ENCODE data around the gene ARFGEF2.

DNA sequence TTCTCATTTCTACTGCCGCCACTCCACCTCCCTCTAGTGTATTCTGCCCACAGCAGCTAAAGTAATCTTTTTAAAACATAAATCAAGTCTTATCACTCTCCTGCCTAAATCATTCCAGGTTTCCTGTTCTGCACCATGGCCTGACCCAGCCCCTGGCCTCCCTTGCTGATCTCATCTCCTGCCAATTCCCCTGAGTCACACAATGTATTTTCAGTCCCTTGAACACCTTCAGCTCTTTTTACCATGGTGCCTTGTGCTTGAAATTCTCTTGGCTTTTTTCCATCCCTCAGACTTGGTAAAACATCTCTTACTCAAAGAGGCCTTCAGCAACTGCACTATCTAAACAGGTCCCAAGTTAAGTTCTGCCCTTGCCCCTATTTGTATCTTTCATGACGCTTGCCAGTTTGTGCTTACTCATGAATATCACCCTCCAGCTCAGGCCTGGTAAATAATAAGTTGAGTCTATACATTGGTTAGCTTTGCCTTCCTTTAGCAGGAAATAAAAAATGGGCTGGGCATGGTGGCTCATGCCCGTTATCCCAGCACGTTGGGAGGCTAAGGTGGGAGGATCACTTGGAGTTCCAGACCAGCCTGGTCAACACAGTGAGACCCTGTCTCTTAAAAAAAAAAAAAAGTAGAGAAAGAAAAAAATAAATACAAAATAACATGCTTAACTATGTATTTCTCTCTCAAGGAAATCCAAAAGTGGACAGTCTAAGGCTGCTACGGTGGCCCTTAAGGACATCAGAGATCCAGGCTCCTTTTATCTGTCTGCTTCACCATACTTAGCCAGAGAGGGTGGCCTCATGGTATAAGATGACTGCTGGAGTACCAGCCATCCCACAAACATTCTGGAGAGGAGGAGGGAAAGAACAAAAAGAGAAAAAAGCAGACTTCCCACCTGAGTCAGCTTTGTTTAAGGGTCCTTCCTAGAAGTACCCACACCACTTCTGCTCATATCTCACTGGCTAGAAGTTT is 62.2 kb downstream of the ARFGEF2 start:
- TF ChIP-seq, protein P1, sequence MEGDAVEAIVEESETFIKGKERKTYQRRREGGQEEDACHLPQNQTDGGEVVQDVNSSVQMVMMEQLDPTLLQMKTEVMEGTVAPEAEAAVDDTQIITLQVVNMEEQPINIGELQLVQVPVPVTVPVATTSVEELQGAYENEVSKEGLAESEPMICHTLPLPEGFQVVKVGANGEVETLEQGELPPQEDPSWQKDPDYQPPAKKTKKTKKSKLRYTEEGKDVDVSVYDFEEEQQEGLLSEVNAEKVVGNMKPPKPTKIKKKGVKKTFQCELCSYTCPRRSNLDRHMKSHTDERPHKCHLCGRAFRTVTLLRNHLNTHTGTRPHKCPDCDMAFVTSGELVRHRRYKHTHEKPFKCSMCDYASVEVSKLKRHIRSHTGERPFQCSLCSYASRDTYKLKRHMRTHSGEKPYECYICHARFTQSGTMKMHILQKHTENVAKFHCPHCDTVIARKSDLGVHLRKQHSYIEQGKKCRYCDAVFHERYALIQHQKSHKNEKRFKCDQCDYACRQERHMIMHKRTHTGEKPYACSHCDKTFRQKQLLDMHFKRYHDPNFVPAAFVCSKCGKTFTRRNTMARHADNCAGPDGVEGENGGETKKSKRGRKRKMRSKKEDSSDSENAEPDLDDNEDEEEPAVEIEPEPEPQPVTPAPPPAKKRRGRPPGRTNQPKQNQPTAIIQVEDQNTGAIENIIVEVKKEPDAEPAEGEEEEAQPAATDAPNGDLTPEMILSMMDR (IDR thresholded peaks at IDR 0.05), result no peak
- TF ChIP-seq EP300 (IDR thresholded peaks at IDR 0.05), result no peak
